ENCODE data around the gene ARFGEF3. TPM values are rescaled to one million over a fixed set of nuclear protein-coding genes. Genes with fewer than 3 reads are reported as not detected.

The ARFGEF3 gene
- total RNA-seq, 2 donors from 2014 or later: 1.1 to 1.4 TPM

- no peak for ATAC-seq (ENCODE audit: insufficient number of reproducible peaks, low FRiP score, low read depth)
These were observed 213.1 kb downstream of the ARFGEF3 start for GRCh38 chr6:138374815-138375214.

GRCh38 chr6:138377042-138377441 is 215.3 kb downstream of the ARFGEF3 start:
- Histone ChIP-seq H3K4me1 (ENCODE audit: control insufficient read depth in 1 of 2, low read depth in 2 of 2) (no peaks in the 10 kb centered on the region), H3K9me3 (no peaks in the 10 kb centered on the region), H3K27me3 (replicated peaks; ENCODE audit: insufficient read depth) (no peaks in the 10 kb centered on the region), H3K36me3 (no peaks in the 10 kb centered on the region), H3K4me3 (no peak overlapping the region), H3K27ac (no peak overlapping the region)
- no peak for TF ChIP-seq CTCF (IDR thresholded peaks at IDR 0.05)
- DNase-seq (ENCODE audit: low spot score) (no peak), ATAC-seq (ENCODE audit: insufficient number of reproducible peaks, low FRiP score, low read depth) (no peak)

More at GRCh38 chr6:138374815-138375214, 213.1 kb downstream of the ARFGEF3 start:
- Histone ChIP-seq H3K27ac (no peak overlapping the region), H3K4me3 (no peak overlapping the region), H3K27me3 (replicated peaks; ENCODE audit: insufficient read depth) (no peaks in the 10 kb centered on the region), H3K4me1 (ENCODE audit: control insufficient read depth in 1 of 2, low read depth in 2 of 2) (no peaks in the 10 kb centered on the region), H3K36me3 (no peaks in the 10 kb centered on the region), H3K9me3 (no peaks in the 10 kb centered on the region)
- no peak for DNase-seq (ENCODE audit: low spot score)
- no peak for TF ChIP-seq CTCF (IDR thresholded peaks at IDR 0.05)

DNA sequence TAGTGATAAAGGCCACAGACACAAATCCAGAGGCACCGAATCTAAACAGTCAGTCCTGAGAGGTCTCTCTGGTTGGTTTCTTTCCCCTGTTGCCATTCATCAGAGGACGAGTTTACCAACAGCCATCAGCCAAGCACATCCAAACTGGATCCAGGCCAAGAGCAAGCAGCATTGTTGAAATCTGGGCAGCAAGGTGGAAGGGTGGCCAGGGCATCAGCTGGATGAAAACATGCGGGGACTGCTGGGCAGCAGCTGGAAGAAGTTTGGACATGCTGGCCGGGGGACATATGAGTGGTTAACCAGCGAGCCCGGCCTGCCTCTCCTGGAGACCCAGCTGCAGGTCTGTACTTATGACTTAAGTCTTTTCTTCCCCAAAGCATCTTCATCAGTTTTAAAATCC is 216.1 kb downstream of the ARFGEF3 start, which contains the start of gene SMIM28:
Gene SMIM28 (plus strand): TSS at position 62 of the 400 bp plus-strand sequence. CDS start 168 bp downstream, at position 230.
- Histone ChIP-seq H3K4me1 (ENCODE audit: control insufficient read depth in 1 of 2, low read depth in 2 of 2) (no peaks in the 10 kb centered on the region), H3K27me3 (replicated peaks; ENCODE audit: insufficient read depth) (no peaks in the 10 kb centered on the region), H3K36me3 (no peaks in the 10 kb centered on the region), H3K27ac (no peak within 1 kb of the TSS), H3K4me3 (no peak within 1 kb of the TSS), H3K9me3 (no peaks in the 10 kb centered on the region)
- TF ChIP-seq CTCF (IDR thresholded peaks at IDR 0.05): no peak
- DNase-seq (ENCODE audit: low spot score) (no peak), ATAC-seq (ENCODE audit: insufficient number of reproducible peaks, low FRiP score, low read depth) (no peak)

DNA sequence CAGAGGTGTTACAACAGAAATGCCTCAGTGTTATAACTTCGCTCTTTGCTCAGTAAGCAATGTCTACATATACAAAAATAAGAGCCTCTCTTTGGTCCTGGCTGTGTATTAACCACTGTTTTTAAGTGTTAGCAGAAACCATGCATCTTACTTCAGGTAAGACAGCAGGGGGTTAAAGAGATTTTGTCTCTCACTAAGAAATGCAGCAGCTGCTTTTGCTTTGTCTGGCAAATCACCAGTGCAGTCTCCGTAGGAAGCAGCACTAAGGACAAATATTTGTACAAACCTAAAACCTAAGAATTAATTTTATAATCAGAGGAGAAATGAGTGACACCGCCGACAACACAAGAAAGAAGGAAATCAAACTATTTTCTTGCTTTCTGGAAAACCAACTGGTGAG is 216.7 kb downstream of the ARFGEF3 start:
- no peak for ATAC-seq (ENCODE audit: insufficient number of reproducible peaks, low FRiP score, low read depth)
- TF ChIP-seq CTCF (IDR thresholded peaks at IDR 0.05): no peak
- no peak for DNase-seq (ENCODE audit: low spot score)
- no peak overlapping the region for H3K4me3 ChIP-seq
- H3K9me3 ChIP-seq: no peaks in the 10 kb centered on the region
- H3K36me3 ChIP-seq: no peaks in the 10 kb centered on the region
- H3K27ac ChIP-seq: no peak overlapping the region
- H3K27me3 ChIP-seq (replicated peaks; ENCODE audit: insufficient read depth): no peaks in the 10 kb centered on the region
- no peaks in the 10 kb centered on the region for H3K4me1 ChIP-seq (ENCODE audit: control insufficient read depth in 1 of 2, low read depth in 2 of 2)

DNA sequence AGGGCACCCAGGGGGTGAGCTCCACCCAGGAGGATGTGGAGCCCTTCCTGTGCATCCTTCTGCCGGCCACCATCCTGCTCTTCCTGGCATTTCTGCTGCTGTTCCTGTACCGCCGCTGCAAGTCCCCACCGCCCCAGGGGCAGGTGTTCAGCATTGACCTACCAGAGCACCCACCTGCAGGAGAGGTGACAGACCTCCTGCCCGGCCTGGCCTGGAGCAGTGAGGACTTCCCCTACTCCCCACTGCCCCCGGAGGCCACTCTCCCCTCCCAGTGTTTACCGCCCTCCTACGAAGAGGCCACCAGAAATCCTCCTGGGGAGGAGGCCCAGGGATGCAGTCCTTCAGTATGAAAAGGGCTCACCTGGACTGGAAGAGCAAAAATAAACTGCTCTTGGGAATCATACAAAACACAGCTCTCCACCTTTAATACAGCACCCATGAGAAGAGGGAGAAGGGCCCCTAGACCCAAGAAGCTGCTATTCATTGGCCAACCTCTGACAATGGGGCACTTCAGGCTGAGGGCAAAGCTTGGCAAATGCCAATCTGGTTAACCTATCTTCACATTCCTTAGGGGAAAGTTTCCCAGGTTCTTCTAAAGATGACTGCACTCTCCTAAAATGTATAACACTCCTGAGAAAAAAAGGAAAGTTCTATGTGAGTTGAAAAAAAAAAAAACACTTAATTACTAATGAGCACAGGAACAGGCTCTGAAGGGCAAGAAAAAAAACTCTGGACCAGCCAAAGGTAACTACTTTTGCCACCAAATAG is 220.9 kb downstream of the ARFGEF3 start:
- Histone ChIP-seq H3K27ac (no peak overlapping the region), H3K27me3 (replicated peaks; ENCODE audit: insufficient read depth) (no peaks in the 10 kb centered on the region), H3K36me3 (no peaks in the 10 kb centered on the region), H3K4me3 (no peak overlapping the region), H3K4me1 (ENCODE audit: control insufficient read depth in 1 of 2, low read depth in 2 of 2) (no peaks in the 10 kb centered on the region), H3K9me3 (no peaks in the 10 kb centered on the region)
- no peak for DNase-seq (ENCODE audit: low spot score)
- no peak for TF ChIP-seq CTCF (IDR thresholded peaks at IDR 0.05)
- ATAC-seq (ENCODE audit: insufficient number of reproducible peaks, low FRiP score, low read depth): no peak

Measured in thoracic aorta (tissue), 2 donors.